Stomach (tissue), 9 donors: Measurements from ENCODE around the gene SSR4. TPM values are rescaled to one million over a fixed set of nuclear protein-coding genes. Genes with fewer than 3 reads are reported as not detected.

ENCODE experiments used
- DNase-seq, 2 donors: peaks; one replicate each; pipeline versions ENCODE4 v3.0.0 to v3.0.0-alpha.2; 2013 to 2019
- H3K27ac ChIP-seq, 5 donors: fragments of 200-600 bp in 4 of 5; sonication (generic) in 4 of 5; one replicate each; pipeline ENCODE4 v1.5.1; 2013 to 2019; ENCODE audit warnings: mild to moderate bottlenecking in 1 of 5, moderate library complexity in 1 of 5
- H3K27me3 ChIP-seq, 3 donors: fragments of 200-600 bp; sonication (generic); one replicate each; pipeline ENCODE4 v1.5.1; 2017 to 2019; ENCODE audit warnings: mixed run types in 1 of 3
- H3K36me3 ChIP-seq, 4 donors: fragments of 200-600 bp; sonication (generic); 1 replicate in 3 of 4; 2 replicates in 1 of 4; pipeline ENCODE4 v1.5.1; 2016 to 2019
- H3K4me1 ChIP-seq, 4 donors: fragments of 200-600 bp; sonication (generic); one replicate each; pipeline ENCODE4 v1.5.1; 2016 to 2019
- H3K4me3 ChIP-seq, 4 donors: fragments of 200-600 bp; sonication (generic) in 3 of 4; one replicate each; pipeline ENCODE4 v1.5.1; 2016 to 2019; ENCODE audit warnings: mild to moderate bottlenecking in 1 of 4
- H3K9me3 ChIP-seq, 4 donors: fragments of 200-600 bp; sonication (generic); one replicate each; pipeline ENCODE4 v1.5.1; 2016 to 2019
- CTCF ChIP-seq, 7 experiments: fragments of 450-650 bp in 4 of 7; fragments of 200-600 bp in 3 of 7; sonication (generic) in 3 of 7; IDR thresholded peaks; one replicate each; pipeline ENCODE4 v1.5.1; 2016 to 2019; ENCODE audit warnings: antibody characterized with exemption in 7 of 7, control low read depth in 2 of 7, mild to moderate bottlenecking in 1 of 7
- EP300 ChIP-seq: sonication (generic); formaldehyde crosslinking; IDR thresholded peaks from one replicate; pipeline ENCODE4 v1.6.1; 2017; ENCODE audit warnings: antibody characterized with exemption
- POLR2A ChIP-seq, 4 donors: fragments of 450-650 bp; IDR thresholded peaks; one replicate each; pipeline ENCODE4 v1.6.1; 2016; ENCODE audit warnings: antibody characterized with exemption in 4 of 4, control low read depth in 2 of 4, mild to moderate bottlenecking in 1 of 4, moderate library complexity in 1 of 4
- POLR2AphosphoS5 ChIP-seq, 3 donors: sonication (generic); formaldehyde crosslinking; IDR thresholded peaks; one replicate each; pipeline ENCODE4 v1.6.1; 2016; ENCODE audit warnings: antibody characterized with exemption in 3 of 3
- WGBS, 5 donors: extraction: QIAGEN DNeasy Blood & Tissue Kit in 3 of 5; methylation state at CpG; one replicate each; pipeline versions ENCODE4 v1.1.5 to v1.1.7; 2013 to 2018; 5-methylcytosine and 5-hydroxymethylcytosine counted together
- intact Hi-C: fragments of 100-400 bp; cut with DNase I; formaldehyde crosslinking; loops from one replicate; pipeline ENCODE4 v1.15.1; 2023; ENCODE audit warnings: low total_unique reads
- polyA plus RNA-seq, 3 donors: library from polyadenylated mRNA; stranded (reverse); fragments of 200-250 nt; gene quantifications; one replicate each; pipeline ENCODE4 v1.2.3, GENCODE V29; 2013
- total RNA-seq, 5 donors: library from RNA; depleted of rRNA; stranded (reverse); fragments of >200 nt; gene quantifications; one replicate each; pipeline versions ENCODE4 v1.1.0 to v1.2.3, GENCODE V29; 2014 to 2016
- donor health status: healthy with polysubstance abuse.
- donor health status: Bipolar disorder and iron deficiency.
- donor health status: healthy.

SSR4 gene
- total and polyA plus RNA-seq, 8 donors: 13.9 to 717 (median 174) TPM

DNA sequence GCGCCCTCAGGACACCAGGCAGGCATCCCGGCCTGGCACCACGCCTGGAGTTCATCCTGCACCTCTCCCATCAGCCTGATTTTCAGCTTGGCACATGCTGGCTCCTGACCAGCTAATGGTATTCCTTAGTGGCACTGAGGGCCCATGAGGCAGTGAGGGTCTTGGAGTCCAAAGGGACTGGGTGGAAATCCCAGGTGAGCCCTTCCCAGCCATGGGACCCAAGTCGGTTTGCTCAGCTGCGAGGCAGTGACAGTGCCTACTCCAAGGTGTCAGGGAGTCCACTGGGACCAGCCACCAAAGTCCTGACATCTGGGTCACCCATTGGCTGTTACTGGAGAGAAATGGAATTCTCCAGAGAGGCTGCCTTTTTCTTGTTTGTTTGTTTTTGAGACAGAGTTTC, 4.9 kb downstream of the SSR4 start:
- no peak for TF ChIP-seq CTCF (IDR thresholded peaks at IDR 0.05)
- no peak for TF ChIP-seq POLR2AphosphoS5 (IDR thresholded peaks at IDR 0.05)
- TF ChIP-seq EP300: no peak
- no peak for TF ChIP-seq POLR2A (IDR thresholded peaks at IDR 0.05)
- Histone ChIP-seq H3K27ac (no peak overlapping the region), H3K4me3 (no peak overlapping the region), H3K4me1 (peaks cover 12 to 21% (median 16%) of the 10 kb centered on the region in 4 donors), H3K27me3 (no peaks in the 10 kb centered on the region), H3K9me3 (peaks cover 0 to 45% (median 18%) of the 10 kb centered on the region in 4 donors), H3K36me3 (peaks cover 4 to 37% (median 29%) of the 10 kb centered on the region in 4 donors)
- WGBS, 5 donors: 91 to 100% (median 93%) methylated on average over 2 to 5 of the region's 5 CpGs
- no peak for DNase-seq
- intact Hi-C loops: no loop called here

GRCh38 chrX:153800177-153800722, 5.8 kb downstream of the SSR4 start:
- Histone ChIP-seq H3K4me3 (no peak overlapping the region), H3K4me1 (peaks cover 10 to 19% (median 15%) of the 10 kb centered on the region in 4 donors), H3K27me3 (no peaks in the 10 kb centered on the region), H3K36me3 (peaks cover 4 to 37% (median 29%) of the 10 kb centered on the region in 4 donors), H3K27ac (no peak overlapping the region), H3K9me3 (peaks cover 0 to 36% (median 13%) of the 10 kb centered on the region in 4 donors)
- 61 to 86% (median 78%) methylated on average over 7 to 16 of the region's 16 CpGs for WGBS, 5 donors
- no peak for DNase-seq
- intact Hi-C loops: no loop called here
- TF ChIP-seq CTCF (IDR thresholded peaks at IDR 0.05) (no peak), POLR2AphosphoS5 (IDR thresholded peaks at IDR 0.05) (no peak), EP300 (no peak), POLR2A (IDR thresholded peaks at IDR 0.05) (no peak)

DNA sequence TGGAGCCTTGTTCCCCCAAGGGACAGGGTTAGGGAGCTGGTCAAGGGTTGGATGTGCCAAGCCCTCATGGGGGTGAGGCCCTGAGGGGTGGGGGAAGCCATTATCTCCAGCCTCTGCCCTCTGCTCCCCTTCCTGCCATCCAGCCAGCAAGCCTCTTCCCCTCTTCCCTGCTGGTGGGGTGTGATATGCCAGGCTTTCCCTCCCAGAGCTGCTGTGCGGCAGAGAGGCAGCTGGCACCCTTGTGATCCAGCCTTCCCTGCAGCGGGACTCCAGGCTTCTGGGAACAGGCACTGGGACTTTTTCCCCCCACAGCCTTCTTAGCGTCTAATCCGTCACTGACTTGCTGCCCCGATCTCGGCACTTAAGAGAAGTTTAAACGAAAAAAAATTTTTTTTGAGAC, 6.3 kb downstream of the SSR4 start:
- no peak for TF ChIP-seq EP300
- Histone ChIP-seq H3K27me3 (no peaks in the 10 kb centered on the region), H3K4me3 (no peak overlapping the region), H3K36me3 (peaks cover 4 to 37% (median 29%) of the 10 kb centered on the region in 4 donors), H3K4me1 (peaks cover 5 to 14% (median 10%) of the 10 kb centered on the region in 4 donors), H3K9me3 (peaks cover 0 to 31% (median 11%) of the 10 kb centered on the region in 4 donors), H3K27ac (no peak overlapping the region)
- intact Hi-C loops: no loop called here
- no peak for DNase-seq
- 74 to 86% (median 79%) methylated on average over 7 of the region's 7 CpGs for WGBS, 5 donors

GRCh38 chrX:153801669-153802068, 7.2 kb downstream of the SSR4 start:
- peaks cover 4 to 33% (median 26%) of the 10 kb centered on the region in 4 donors for H3K36me3 ChIP-seq
- H3K4me1 ChIP-seq: peaks cover 0 to 4% (median 2%) of the 10 kb centered on the region in 4 donors
- H3K27me3 ChIP-seq: no peaks in the 10 kb centered on the region
- no peak for DNase-seq
- intact Hi-C loops: no loop called here
- 64 to 84% (median 78%) methylated on average over 4 to 8 of the region's 8 CpGs; no CpG with 5 or more reads in 1 of the 5 donors for WGBS, 5 donors
- H3K9me3 ChIP-seq: peaks cover 0 to 22% (median 6%) of the 10 kb centered on the region in 4 donors
- no peak overlapping the region for H3K4me3 ChIP-seq
- TF ChIP-seq CTCF (IDR thresholded peaks at IDR 0.05): no peak
- no peak for TF ChIP-seq EP300
- TF ChIP-seq POLR2AphosphoS5 (IDR thresholded peaks at IDR 0.05): no peak
- TF ChIP-seq POLR2A (IDR thresholded peaks at IDR 0.05): no peak
- no peak overlapping the region for H3K27ac ChIP-seq

GRCh38 chrX:153802513-153803045, 8.1 kb downstream of the SSR4 start:
- Histone ChIP-seq H3K27me3 (no peaks in the 10 kb centered on the region), H3K27ac (no peak overlapping the region), H3K4me3 (no peak overlapping the region), H3K36me3 (peaks cover 0 to 24% (median 18%) of the 10 kb centered on the region in 4 donors), H3K4me1 (no peaks in the 10 kb centered on the region), H3K9me3 (peaks cover 0 to 13% (median 2%) of the 10 kb centered on the region in 4 donors)
- intact Hi-C loops: no loop called here
- no peak for DNase-seq
- 53 to 77% (median 73%) methylated on average over 14 of the region's 14 CpGs for WGBS, 5 donors
- TF ChIP-seq POLR2A (IDR thresholded peaks at IDR 0.05) (no peak), EP300 (no peak), POLR2AphosphoS5 (IDR thresholded peaks at IDR 0.05) (no peak), CTCF (IDR thresholded peaks at IDR 0.05) (no peak)
